ENCODE results near the gene ETS1.

The ETS1 gene, protein sequence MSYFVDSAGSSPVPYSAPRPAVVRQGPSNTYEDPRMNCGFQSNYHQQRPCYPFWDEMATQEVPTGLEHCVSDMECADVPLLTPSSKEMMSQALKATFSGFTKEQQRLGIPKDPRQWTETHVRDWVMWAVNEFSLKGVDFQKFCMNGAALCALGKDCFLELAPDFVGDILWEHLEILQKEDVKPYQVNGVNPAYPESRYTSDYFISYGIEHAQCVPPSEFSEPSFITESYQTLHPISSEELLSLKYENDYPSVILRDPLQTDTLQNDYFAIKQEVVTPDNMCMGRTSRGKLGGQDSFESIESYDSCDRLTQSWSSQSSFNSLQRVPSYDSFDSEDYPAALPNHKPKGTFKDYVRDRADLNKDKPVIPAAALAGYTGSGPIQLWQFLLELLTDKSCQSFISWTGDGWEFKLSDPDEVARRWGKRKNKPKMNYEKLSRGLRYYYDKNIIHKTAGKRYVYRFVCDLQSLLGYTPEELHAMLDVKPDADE

DNA sequence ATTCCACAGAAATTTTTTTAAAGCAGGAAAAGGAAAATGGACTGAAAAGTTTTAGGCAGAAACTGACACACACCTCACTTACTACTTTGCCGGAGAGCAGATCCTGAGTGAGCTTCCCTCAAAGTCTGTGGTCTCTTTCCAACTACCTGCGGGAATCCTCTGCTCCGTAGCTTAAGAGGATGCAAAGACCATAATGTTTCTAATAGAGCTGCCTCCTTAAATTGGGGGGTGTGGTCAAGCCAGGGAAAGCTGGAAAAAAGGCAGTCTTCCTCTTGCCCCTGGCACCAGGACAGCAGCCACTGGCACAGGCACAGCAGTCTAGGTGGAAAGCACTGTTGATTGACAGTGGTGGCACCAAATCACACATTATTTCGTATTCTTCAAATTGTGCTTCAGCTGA is at the start of gene ETS1:
Gene ETS1, minus strand, starts transcription at position 144 of the 400 bp plus-strand sequence. CDS start 14,428 bp downstream, outside the sequence.
- DNase-seq (ENCODE audit: low spot score) = no peak

GRCh38 chr11:128634395-128634794 is 47.0 kb upstream of the ETS1 start:
- DNase-seq (ENCODE audit: low spot score) = no peak

- DNase-seq (ENCODE audit: low spot score) = no peak
These were observed 46.1 kb upstream of the ETS1 start for GRCh38 chr11:128633384-128633965.

GRCh38 chr11:128632141-128632791 is 44.9 kb upstream of the ETS1 start:
- DNase-seq (ENCODE audit: low spot score) = peak; percentile 47

DNA sequence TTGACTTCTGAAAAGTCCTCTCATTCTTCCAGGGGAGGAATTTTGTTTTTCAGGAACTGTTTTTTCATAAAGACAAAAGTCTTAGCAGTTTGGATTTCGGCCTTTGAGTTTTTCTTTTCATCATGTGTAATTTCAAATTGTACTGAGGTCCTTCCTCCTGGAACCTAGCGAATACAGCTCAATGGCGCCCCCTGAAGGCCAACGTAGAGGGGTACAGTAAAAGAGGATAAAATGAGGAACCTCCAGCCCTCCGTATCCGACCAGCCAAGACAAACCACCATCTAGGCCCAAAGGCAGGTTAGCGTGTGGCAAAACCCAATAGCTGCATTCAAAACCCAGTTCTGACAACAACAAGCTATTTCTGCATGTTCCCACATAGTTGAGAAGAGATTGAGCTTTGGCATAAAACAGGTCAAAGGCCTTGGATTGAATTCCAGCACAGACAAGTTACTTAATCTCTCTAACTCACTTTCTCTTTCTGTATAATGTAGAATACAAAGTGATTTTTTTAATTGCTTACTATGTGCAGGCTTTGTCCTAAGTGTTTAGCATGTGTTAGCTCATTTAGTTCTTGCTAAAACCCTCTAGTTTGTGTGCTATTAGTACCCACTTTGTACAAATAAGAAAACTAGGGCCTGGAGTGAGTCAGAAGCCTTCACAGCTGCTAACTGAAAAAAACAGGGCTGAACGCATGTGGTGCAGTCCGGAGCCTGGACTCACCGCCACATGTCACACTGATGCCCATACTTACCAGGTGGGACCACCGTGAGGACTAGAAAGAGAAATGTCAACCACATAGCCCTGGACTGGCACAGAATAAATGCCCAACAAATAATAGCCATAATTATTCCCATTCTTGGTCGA is 43.2 kb upstream of the ETS1 start:
- DNase-seq (ENCODE audit: low spot score) = peak; percentile 79

DNA sequence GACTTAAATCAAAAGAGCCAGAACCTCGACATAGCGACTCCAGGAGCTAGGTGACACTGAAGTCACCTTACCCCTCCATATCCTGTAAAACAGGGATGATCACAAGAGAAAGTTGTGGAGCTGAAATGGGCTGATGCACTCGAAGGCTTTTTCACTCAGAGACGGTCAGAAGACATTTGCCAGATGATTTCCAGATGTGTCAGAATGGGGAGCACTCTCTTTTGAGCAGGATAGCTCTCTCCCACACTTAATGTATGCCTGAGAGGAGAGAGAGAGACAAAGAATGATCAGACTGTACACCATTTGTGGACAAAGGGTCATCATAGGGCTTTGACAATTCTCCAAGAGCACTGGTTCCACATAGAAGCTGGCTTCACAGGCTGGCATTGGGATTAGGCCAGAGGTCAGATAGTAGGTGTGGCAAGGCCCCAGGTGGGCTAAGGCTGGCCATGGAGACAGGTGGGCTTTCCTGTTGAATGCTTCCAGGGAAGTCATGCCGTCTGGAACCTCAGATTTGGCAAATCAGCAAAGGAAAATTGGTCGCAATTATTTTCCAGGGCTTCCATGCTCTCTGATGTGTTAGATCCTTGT is 42.3 kb upstream of the ETS1 start:
- DNase-seq (ENCODE audit: low spot score) = no peak

DNA sequence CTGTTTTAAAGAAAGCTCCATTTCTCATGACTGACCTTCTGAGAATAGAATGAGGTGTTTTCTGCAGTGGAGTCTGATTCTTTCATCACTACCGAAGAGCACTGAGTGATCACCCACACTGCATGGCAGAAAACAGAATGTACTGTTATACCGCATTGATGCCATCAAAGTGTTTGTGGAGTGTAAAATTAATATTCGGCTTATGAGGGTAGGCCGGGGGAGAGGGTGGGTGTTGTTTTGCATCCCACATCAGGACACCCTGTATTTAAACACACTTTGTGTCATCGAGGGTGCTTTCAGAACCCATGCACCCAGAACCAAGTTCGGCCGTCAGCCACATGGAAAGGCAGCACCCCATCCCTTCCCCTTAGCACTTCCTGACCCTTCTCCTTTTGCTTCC is 41.3 kb upstream of the ETS1 start:
- DNase-seq (ENCODE audit: low spot score) = no peak

- no peak for DNase-seq (ENCODE audit: low spot score)
These were observed 40.9 kb upstream of the ETS1 start for GRCh38 chr11:128628325-128628673.

DNA sequence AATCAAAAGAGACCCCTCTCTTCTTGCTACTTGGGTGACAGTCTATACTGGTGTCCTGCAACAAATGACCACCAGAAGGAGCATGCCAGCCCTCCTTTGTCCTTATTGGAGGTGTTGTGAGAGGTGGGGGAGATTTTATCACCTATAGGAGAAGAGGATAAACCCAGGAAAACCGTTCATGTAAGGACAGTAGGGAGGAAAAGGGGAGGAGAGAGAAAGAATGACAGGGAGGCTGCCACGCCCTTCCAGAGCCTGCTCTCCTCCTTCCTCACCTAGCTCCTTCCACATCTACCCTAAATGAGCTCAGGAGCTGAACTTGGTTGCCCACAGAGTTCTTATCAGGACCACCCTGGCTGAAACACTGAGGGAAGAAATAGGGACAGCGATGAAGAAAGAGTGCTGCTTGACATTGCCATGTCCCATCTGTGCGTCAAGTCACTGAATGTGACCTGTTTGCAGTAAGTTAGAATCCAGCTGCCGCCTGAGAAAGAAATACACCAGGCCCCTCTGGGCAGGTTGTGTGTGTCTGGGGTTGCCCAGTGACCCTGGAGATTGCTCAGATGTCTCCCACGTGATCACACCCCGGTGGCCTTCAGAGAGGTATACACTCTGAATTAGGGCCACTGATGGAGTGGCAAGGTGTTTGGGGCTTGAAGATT is 40.4 kb upstream of the ETS1 start:
- DNase-seq (ENCODE audit: low spot score) = no peak

- no peak for DNase-seq (ENCODE audit: low spot score)
These were observed 39.7 kb upstream of the ETS1 start for GRCh38 chr11:128626913-128627665.

DNA sequence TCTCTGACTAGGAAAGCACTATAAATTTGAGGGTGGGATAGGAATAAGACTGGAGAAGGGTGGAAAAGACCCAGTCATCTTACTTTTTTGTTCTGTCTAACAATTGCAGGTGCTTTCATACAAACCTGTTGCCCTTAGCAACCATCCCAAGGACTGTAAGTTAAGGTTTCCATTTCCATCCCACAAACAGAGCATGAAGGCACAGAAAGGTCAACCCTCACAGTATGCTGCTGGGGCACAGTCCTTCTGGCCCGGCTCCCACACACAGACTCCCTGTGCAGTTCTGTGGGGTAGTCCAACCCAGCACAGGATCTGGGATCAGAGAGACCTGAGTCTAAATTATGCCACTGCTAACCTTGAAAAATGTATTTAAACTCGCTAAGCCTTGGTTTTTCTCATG is 38.4 kb upstream of the ETS1 start:
- no peak for DNase-seq (ENCODE audit: low spot score)

GRCh38 chr11:128625326-128625725 is 38.0 kb upstream of the ETS1 start:
- DNase-seq (ENCODE audit: low spot score) = no peak

DNA sequence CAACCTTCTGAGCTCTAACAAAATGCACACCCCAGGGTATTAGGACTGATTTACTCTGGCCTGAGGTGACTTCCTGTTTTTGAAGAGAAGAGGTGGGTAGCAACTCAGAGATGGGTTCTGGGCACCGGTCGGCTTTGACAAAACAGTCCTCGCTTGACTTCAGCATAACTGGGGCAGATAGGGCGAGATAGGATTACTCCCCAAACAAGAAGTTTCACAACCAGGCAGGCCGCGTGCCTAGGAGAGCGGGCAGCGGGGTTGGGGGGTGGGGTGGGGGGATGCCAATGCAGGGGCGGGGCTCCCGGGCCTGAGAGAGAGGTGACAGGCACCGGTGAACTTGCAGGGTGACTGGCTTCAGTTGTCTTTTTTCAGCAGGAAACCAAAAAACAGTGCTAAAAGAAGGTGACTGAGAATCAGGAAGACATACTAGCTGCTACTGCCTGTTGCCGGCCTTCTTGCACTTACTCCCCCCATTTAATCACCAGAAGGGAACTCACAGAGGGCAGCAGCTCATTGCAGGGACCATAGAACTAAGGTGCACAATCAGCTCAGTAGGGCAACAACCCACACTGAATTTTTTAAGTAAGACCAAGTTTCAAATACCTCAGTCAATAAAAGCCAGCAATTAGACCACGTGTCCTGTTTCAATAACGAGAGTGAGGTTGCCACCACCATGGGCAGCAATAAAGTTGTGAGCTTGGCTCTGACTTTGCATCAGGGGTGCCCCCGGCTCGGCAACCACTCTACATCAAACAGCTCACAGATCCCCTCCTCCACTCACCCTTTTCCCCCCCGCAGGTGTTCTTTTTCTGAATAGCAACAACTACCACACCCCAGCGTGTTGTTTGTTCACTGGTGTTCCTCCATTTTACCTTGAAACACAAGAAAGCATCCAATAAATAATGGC is 37.2 kb upstream of the ETS1 start:
- DNase-seq (ENCODE audit: low spot score) = no peak

- no peak for DNase-seq (ENCODE audit: low spot score)
These were observed 35.7 kb upstream of the ETS1 start for GRCh38 chr11:128623091-128623490.

- peak; percentile 87 for DNase-seq (ENCODE audit: low spot score)
These were observed 34.5 kb upstream of the ETS1 start for GRCh38 chr11:128621601-128622501.

DNA sequence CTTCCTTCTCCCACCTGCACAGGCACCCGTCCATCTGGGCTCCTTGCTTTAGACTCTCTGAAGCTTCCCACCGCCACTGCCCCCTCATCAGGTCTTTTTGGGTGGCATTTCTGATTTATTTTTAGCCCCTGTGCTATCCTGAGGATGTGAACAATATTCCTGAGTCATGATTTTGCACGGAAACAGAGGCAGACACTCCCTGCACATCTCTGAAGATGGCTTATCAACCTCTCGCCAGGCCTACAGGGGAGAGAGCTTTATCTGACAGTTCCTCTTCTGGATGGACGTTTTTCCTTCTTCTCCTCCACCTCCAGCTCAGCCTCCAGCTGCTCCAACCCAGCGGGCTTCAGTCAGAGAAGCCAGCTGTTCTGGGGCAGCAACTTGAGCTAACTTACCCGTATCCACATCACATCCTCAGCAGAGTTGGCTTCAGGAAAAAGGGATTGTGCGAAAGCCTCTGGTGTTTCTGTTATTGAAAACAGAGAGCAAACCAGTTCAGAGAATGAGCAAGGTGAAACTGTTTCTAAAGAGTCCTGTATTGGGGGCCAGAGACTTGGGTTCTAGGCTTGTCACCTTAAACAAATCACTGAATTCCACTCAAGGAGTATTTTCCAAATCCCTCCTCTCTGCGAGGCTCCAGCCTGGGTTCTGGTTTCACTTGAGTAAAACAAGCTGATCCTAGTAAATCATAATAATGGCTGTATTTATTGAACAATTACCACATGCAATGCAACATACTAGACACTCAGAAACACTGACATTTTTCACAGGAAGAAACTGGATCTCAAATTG is 33.1 kb upstream of the ETS1 start:
- peak; percentile 70 for DNase-seq (ENCODE audit: low spot score)

DNA sequence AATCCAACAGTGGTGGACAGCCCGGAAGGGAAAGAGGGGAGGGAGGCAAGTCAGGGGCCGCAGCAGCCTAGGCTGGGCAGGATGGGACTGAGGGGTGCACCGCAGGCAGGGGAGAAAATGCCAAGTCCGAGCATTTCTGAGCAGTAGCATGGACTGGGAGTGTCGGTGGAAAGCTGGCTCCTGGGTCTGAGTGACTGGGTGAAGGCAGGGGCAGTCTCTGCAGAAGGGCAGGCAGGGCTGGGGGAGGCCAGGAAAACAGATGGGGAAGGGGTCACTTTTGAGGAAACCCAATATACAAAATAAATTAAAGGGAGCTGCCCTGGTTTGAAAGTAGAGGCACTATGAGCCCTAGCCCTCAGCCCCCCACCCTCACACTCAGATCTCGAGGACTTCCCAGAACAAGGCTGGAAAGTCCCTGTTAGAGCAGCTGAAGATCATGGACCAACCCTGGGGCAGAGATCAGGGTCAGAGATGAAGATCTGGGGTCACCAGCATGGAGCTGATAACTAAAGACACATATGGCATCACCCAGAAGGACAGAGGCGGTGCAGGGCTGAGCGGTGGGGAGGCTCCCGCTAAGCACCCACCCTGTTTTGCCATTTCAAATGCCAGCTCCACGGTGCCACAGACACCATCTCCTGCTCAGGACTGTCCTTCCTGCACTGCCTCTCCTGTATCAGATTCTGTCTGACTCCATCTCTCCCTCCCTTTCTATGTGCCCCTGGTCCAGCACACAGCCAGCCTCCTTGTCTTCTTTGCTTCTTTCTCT is 32.4 kb upstream of the ETS1 start:
- no peak for DNase-seq (ENCODE audit: low spot score)
